ENCODE measurements around the gene APMAP. TPM values are rescaled to one million over a fixed set of nuclear protein-coding genes. Genes with fewer than 3 reads are reported as not detected.
A peak's percentile ranks its signal among the peaks of the same experiment; 100 is the strongest.

The APMAP gene
- total and polyA plus RNA-seq, 2 of the 13 experiments (the other 11 are each of a cell fraction or from before 2014, with no cell fraction given): 168 to 214 TPM

GRCh38 chr20:25032478-25033264 is 40.1 kb upstream of the APMAP start (continued):
- TF ChIP-seq TAF1 (CRISPR knock-in tag; IDR thresholded peaks at IDR 0.05) (no peak), TBP (CRISPR knock-in tag; IDR thresholded peaks at IDR 0.05) (no peak), ZNF33B (CRISPR knock-in tag; IDR thresholded peaks at IDR 0.05) (no peak), UBTF (CRISPR knock-in tag; IDR thresholded peaks at IDR 0.05) (peak; percentile 79), FLYWCH1 (CRISPR knock-in tag; IDR thresholded peaks at IDR 0.05) (no peak), ZNF563 (CRISPR knock-in tag; IDR thresholded peaks at IDR 0.05) (no peak), THAP9 (CRISPR knock-in tag; IDR thresholded peaks at IDR 0.05; ENCODE audit: borderline replicate concordance) (no peak), JUNB (CRISPR knock-in tag; IDR thresholded peaks at IDR 0.05; ENCODE audit: borderline replicate concordance) (no peak), FOXK2 (IDR thresholded peaks at IDR 0.05) (no peak), ATF6 (CRISPR knock-in tag; conservative IDR thresholded peaks at IDR 0.05) (no peak), HIVEP1 (CRISPR knock-in tag; IDR thresholded peaks at IDR 0.05) (no peak; the same call in 1 of the 2 replicates), E2F5 (CRISPR knock-in tag; conservative IDR thresholded peaks at IDR 0.05) (no peak), ELK4 (CRISPR knock-in tag; IDR thresholded peaks at IDR 0.05; ENCODE audit: borderline replicate concordance) (no peak), IRF2 (CRISPR knock-in tag; IDR thresholded peaks at IDR 0.05) (peak; percentile 44; the same call in 1 of the 2 replicates), ZNF343 (CRISPR knock-in tag; IDR thresholded peaks at IDR 0.05) (no peak), ZSCAN12 (CRISPR knock-in tag; IDR thresholded peaks at IDR 0.05) (no peak), ZNF619 (CRISPR knock-in tag; IDR thresholded peaks at IDR 0.05) (no peak), MAX (IDR thresholded peaks at IDR 0.05) (peak; percentile 63; the same call in 1 of the 2 replicates), SNAPC2 (CRISPR knock-in tag; IDR thresholded peaks at IDR 0.05) (0 out of 2 replicates have a peak, but pooled peaks have one; percentile 45), CBX2 (IDR thresholded peaks at IDR 0.05; ENCODE audit: low read depth, low read length) (no peak), CBX2 (CRISPR knock-in tag; IDR thresholded peaks at IDR 0.05; ENCODE audit: low read depth) (no peak)

Data from HepG2 (cell line).